Osteoblast (primary cell): Measurements from ENCODE around the gene CCNJL. TPM values are rescaled to one million over a fixed set of nuclear protein-coding genes. Genes with fewer than 3 reads are reported as not detected.

Experiments used
- DNase-seq: peaks from one replicate; pipeline ENCODE4 v3.0.0; 2011; ENCODE audit warnings: low spot score, mixed read lengths; ENCODE audit not compliant: insufficient read length; ENCODE audit errors: missing footprints
- H2AFZ ChIP-seq: 2 replicates; pipeline ENCODE4 v1.6.0; 2011; ENCODE audit warnings: mild to moderate bottlenecking, low read length
- H3K27ac ChIP-seq: 2 replicates; pipeline ENCODE4 v1.5.1; 2011; ENCODE audit warnings: mild to moderate bottlenecking, low read depth, low read length, moderate library complexity
- H3K27me3 ChIP-seq: 2 replicates; pipeline ENCODE4 v1.6.0; 2012; ENCODE audit warnings: mild to moderate bottlenecking, control low read depth, inconsistent platforms, low read length, moderate library complexity; ENCODE audit not compliant: insufficient read depth
- H3K36me3 ChIP-seq: 2 replicates; pipeline ENCODE4 v1.5.1; 2011; ENCODE audit warnings: mild to moderate bottlenecking, low read length, control low read depth, moderate library complexity; ENCODE audit not compliant: insufficient read depth
- H3K4me1 ChIP-seq: 2 replicates; pipeline ENCODE4 v1.5.1; 2011; ENCODE audit warnings: mild to moderate bottlenecking, low read length, control low read depth, moderate library complexity; ENCODE audit not compliant: insufficient read depth
- H3K4me2 ChIP-seq: 2 replicates; pipeline ENCODE4 v1.6.0; 2011; ENCODE audit warnings: mild to moderate bottlenecking, low read length; ENCODE audit not compliant: insufficient read depth
- H3K4me3 ChIP-seq: fragments of 200-600 bp; sonication (generic); 3 replicates; pipeline ENCODE4 v1.5.1; 2012; ENCODE audit warnings: mild to moderate bottlenecking, low read length, inconsistent platforms; ENCODE audit not compliant: insufficient read depth
- H3K79me2 ChIP-seq: 2 replicates; pipeline ENCODE4 v1.6.0; 2012; ENCODE audit warnings: mild to moderate bottlenecking, low read length, control low read depth, inconsistent platforms; ENCODE audit not compliant: insufficient read depth
- H3K9me3 ChIP-seq: 2 replicates; pipeline ENCODE4 v1.5.1; 2011; ENCODE audit warnings: low read depth, low read length, control low read depth
- H4K20me1 ChIP-seq: 2 replicates; pipeline ENCODE4 v1.6.0; 2012; ENCODE audit warnings: mild to moderate bottlenecking, low read length, control low read depth; ENCODE audit not compliant: insufficient read depth
- total RNA-seq: library from RNA; depleted of rRNA; stranded (reverse); fragments of >200 nt; gene quantifications from 2 replicates; pipeline ENCODE4 v1.2.3, GENCODE V29; 2012
- TF ChIP-seq, protein P1 (sequence below): IDR thresholded peaks from 2 replicates; pipeline ENCODE4 v1.5.1; 2011; ENCODE audit warnings: mild to moderate bottlenecking, low read depth, low read length, moderate library complexity; ENCODE audit errors: extremely low read depth

Gene CCNJL
- total RNA-seq, 1 donor, result 1.1 TPM

DNA sequence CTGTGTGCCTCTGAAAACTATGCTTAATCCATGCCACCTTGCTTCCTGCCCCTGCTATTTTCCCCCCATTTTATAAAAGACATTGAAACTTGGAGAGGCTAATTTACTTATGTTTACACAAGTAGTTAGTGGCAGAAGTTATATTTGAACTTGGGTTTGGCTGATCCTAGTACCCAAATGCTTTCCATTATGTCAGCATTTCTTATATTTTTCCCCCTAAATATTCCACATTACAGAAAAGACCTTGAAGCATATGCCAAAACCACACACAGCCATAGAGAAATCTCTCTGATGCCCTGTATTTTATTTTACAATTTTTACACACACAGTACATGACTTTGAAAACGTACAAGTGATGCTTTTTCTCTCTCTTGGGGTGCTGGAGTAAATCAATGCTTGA is 46.9 kb upstream of the CCNJL start:
- Histone ChIP-seq H3K4me2 (no peak overlapping the region), H4K20me1 (no peaks in the 10 kb centered on the region), H3K4me1 (no peaks in the 10 kb centered on the region), H3K27ac (no peak overlapping the region), H3K79me2 (no peaks in the 10 kb centered on the region), H3K4me3 (no peak overlapping the region), H3K36me3 (no peaks in the 10 kb centered on the region), H3K27me3 (no peaks in the 10 kb centered on the region), H3K9me3 (no peaks in the 10 kb centered on the region), H2AFZ (no peak overlapping the region)
- TF ChIP-seq, protein P1, sequence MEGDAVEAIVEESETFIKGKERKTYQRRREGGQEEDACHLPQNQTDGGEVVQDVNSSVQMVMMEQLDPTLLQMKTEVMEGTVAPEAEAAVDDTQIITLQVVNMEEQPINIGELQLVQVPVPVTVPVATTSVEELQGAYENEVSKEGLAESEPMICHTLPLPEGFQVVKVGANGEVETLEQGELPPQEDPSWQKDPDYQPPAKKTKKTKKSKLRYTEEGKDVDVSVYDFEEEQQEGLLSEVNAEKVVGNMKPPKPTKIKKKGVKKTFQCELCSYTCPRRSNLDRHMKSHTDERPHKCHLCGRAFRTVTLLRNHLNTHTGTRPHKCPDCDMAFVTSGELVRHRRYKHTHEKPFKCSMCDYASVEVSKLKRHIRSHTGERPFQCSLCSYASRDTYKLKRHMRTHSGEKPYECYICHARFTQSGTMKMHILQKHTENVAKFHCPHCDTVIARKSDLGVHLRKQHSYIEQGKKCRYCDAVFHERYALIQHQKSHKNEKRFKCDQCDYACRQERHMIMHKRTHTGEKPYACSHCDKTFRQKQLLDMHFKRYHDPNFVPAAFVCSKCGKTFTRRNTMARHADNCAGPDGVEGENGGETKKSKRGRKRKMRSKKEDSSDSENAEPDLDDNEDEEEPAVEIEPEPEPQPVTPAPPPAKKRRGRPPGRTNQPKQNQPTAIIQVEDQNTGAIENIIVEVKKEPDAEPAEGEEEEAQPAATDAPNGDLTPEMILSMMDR, result no peak
- no peak for DNase-seq

- Histone ChIP-seq H4K20me1 (no peaks in the 10 kb centered on the region), H3K4me3 (no peak overlapping the region), H3K27ac (no peak overlapping the region), H3K36me3 (no peaks in the 10 kb centered on the region), H3K4me2 (peak overlapping the region; percentile 37), H3K9me3 (no peaks in the 10 kb centered on the region), H3K27me3 (no peaks in the 10 kb centered on the region), H3K79me2 (no peaks in the 10 kb centered on the region), H2AFZ (peak overlapping the region; percentile 90), H3K4me1 (no peaks in the 10 kb centered on the region)
- peak; percentile 78 for DNase-seq
- TF ChIP-seq, protein P1, result no peak
These were observed 45.6 kb upstream of the CCNJL start for GRCh38 chr5:160357861-160358411.

GRCh38 chr5:160357394-160357793 is 45.0 kb upstream of the CCNJL start:
- Histone ChIP-seq H4K20me1 (no peaks in the 10 kb centered on the region), H2AFZ (peak overlapping the region; percentile 90), H3K27me3 (no peaks in the 10 kb centered on the region), H3K4me1 (no peaks in the 10 kb centered on the region), H3K4me3 (no peak overlapping the region), H3K79me2 (no peaks in the 10 kb centered on the region), H3K27ac (no peak overlapping the region), H3K36me3 (no peaks in the 10 kb centered on the region), H3K9me3 (no peaks in the 10 kb centered on the region), H3K4me2 (peak overlapping the region; percentile 37)
- TF ChIP-seq, protein P1, result no peak
- DNase-seq, result no peak

DNA sequence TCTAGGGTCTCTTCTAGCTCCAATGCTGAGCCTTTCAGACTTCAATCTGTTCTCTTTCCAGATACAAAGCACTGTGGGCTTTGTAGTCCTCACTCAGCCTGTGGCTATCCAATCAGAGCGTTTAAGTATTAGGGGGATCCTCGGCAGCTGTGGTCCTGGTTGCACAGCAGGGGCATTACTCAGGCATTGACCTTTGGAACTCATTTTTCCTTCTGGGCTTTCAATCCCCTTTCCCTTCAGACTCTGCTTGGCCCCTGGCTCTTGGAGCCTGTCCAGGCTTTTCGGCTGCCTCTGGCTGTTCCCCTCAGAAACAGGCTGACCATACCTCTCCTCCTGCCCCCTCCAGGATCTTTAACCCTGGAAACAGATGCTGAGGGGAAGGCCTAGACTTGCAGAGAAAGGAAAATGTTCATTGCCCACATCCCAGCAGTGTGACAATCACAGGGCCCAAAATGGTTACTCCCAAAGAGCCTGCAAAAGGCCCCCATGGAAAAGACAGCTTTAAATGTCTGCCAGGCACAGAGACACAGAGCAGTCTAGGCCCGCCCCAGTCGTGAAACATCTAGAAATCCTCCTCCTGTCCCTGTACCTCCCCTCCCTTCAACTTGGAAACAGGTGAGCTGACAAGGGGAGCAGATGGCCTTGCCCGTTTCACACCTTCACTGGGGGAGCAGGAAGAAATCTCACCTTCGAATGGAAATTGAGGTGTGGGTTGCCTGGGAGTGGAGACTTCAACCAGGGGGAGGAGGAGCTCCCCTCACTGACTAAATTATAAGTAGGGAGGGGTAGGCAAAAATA is 44.4 kb upstream of the CCNJL start:
- Histone ChIP-seq H3K27ac (no peak overlapping the region), H3K36me3 (no peaks in the 10 kb centered on the region), H3K4me1 (no peaks in the 10 kb centered on the region), H3K27me3 (no peaks in the 10 kb centered on the region), H2AFZ (no peak overlapping the region), H3K79me2 (no peaks in the 10 kb centered on the region), H3K4me2 (no peak overlapping the region), H3K4me3 (no peak overlapping the region), H4K20me1 (no peaks in the 10 kb centered on the region), H3K9me3 (no peaks in the 10 kb centered on the region)
- no peak for DNase-seq
- TF ChIP-seq, protein P1, result no peak
